ENCODE results near the gene SNX5.
A peak's percentile ranks its signal among the peaks of the same experiment; 100 is the strongest.

Gene SNX5

GRCh38 chr20:17941826-17942196 lies 26.8 kb downstream of the SNX5 start:
- Histone ChIP-seq H3K27me3 (no peaks in the 10 kb centered on the region), H3K4me3 (no peak overlapping the region), H3K9me3 (replicated peaks in 1 of 11) (no peaks in the 10 kb centered on the region), H3K9ac (peak overlapping the region in 1 of 11 experiments; percentile 38; a peak in 1 of 22 replicates), H3K4me2 (peak overlapping the region in 4 of 11 experiments; percentile 52 to 63 (median 58); a peak in 6 of 22 replicates), H3K4me1 (peaks cover 62 to 100% (median 96%) of the 10 kb centered on the region in 10 experiments), H4K20me1 (peaks cover 14 to 98% (median 88%) of the 10 kb centered on the region in 11 experiments; a peak in 21 of 22 replicates), H3K27ac (0 out of 22 replicates have a peak overlapping the region, but pooled peaks of 1 of the 11 experiments have one; percentile 56), H3K36me3 (peaks cover 58 to 72% (median 67%) of the 10 kb centered on the region in 11 experiments)
- TF ChIP-seq Cebpa-rat (IDR thresholded peaks at IDR 0.05) = no peak

DNA sequence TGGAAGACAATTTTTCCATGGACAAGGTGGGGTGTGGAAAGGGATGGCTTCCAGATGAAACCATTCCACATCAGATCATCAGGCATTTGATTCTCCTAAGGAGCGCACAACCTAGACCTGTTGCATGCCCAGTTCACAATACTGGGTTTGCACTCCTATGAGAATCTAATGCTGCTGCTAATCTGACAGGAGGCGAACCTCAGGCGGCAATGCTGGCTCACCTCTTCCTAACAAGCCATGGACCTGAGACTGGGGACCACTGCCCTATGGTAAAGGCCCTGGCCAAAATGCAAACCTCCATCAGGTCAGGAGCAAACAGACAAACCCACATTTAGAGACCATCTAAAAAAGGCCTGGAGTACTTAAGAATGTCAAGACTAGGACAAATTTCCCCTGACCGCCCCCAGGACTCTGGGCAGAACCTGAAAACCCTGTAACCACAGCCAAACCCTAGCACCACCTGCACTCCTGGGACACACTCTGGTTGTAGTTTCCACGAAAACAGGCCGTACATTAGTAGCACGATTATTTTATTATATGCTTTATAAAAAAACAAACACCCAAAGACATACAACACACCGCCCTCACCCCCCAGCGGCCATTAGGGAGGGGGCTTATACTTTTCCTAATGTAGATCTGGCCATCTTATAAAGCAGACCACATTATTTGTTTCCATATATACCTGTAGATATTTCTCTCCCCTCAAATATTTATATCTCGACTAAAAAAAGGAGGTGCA lies 27.3 kb downstream of the SNX5 start:
- H3K9me3 ChIP-seq (replicated peaks in 1 of 11) = no peaks in the 10 kb centered on the region
- H4K20me1 ChIP-seq = peaks cover 11 to 95% (median 82%) of the 10 kb centered on the region in 11 experiments; a peak in 21 of 22 replicates
- H3K4me1 ChIP-seq = peaks cover 66 to 100% (median 95%) of the 10 kb centered on the region in 10 experiments
- TF ChIP-seq Cebpa-rat (IDR thresholded peaks at IDR 0.05) = no peak
- H3K4me3 ChIP-seq = no peak overlapping the region
- H3K9ac ChIP-seq = peak overlapping the region in 5 of 11 experiments; percentile 5 to 38 (median 30); a peak in 4 of 22 replicates
- H3K36me3 ChIP-seq = peaks cover 53 to 67% (median 62%) of the 10 kb centered on the region in 11 experiments
- no peaks in the 10 kb centered on the region for H3K27me3 ChIP-seq
- H3K27ac ChIP-seq = peak overlapping the region in 4 of 11 experiments; percentile 19 to 56 (median 28); a peak in 3 of 22 replicates
- peak overlapping the region in 9 of 11 experiments; percentile 23 to 63 (median 52); a peak in 14 of 22 replicates for H3K4me2 ChIP-seq

DNA sequence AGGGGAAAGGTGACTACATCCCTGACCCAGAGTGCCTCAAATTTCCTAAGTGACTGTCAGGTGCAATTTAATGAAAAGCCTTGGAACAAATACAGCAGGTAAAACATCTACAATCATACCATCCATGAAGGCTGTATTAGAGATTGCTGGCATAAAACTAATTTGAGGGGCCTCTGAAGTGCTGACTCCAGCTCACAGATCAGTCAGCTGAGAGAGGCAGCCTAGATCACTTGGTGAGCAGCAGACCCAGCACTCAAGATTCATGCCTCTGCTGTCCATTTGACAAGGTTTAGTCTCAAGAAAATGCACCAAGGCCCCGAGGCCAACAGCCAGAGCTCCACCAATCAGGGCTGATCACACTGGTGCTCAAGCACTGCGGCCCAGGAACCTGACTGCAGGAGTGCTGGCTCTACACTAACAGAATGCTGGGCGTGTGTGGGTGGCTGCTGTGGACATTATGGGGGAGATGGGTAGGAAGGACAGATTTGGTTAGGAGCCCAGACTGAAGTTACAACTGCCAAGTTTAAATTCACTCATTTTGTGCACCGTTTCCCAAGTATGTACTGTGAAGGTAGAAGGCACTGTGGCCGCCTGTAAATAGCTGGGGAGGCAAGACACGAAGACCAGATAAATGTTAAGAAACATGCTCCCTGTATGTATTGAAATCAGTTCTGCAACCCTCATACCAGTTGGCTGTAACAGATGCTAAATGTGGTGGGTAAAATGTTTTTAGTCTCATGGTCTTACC lies 28.2 kb downstream of the SNX5 start:
- Histone ChIP-seq H3K9ac (peak overlapping the region in 8 of 11 experiments; percentile 2 to 58 (median 20); a peak in 8 of 22 replicates), H3K27ac (peak overlapping the region in 5 of 11 experiments; percentile 3 to 56 (median 26); a peak in 4 of 22 replicates), H3K4me2 (peak overlapping the region; percentile 2 to 78 (median 52); a peak in 19 of 22 replicates), H4K20me1 (peaks cover 6 to 86% (median 77%) of the 10 kb centered on the region in 11 experiments; a peak in 21 of 22 replicates), H3K36me3 (peaks cover 44 to 58% (median 53%) of the 10 kb centered on the region in 11 experiments), H3K4me3 (no peak overlapping the region), H3K27me3 (no peaks in the 10 kb centered on the region), H3K9me3 (replicated peaks in 1 of 11) (no peaks in the 10 kb centered on the region), H3K4me1 (peaks cover 68 to 100% (median 95%) of the 10 kb centered on the region in 10 experiments)
- no peak for TF ChIP-seq Cebpa-rat (IDR thresholded peaks at IDR 0.05)

GRCh38 chr20:17939622-17940223 lies 28.9 kb downstream of the SNX5 start:
- Histone ChIP-seq H3K9ac (peak overlapping the region in 6 of 11 experiments; percentile 10 to 58 (median 32); a peak in 9 of 22 replicates), H3K27ac (peak overlapping the region in 9 of 11 experiments; percentile 0 to 56 (median 46); a peak in 11 of 22 replicates)

DNA sequence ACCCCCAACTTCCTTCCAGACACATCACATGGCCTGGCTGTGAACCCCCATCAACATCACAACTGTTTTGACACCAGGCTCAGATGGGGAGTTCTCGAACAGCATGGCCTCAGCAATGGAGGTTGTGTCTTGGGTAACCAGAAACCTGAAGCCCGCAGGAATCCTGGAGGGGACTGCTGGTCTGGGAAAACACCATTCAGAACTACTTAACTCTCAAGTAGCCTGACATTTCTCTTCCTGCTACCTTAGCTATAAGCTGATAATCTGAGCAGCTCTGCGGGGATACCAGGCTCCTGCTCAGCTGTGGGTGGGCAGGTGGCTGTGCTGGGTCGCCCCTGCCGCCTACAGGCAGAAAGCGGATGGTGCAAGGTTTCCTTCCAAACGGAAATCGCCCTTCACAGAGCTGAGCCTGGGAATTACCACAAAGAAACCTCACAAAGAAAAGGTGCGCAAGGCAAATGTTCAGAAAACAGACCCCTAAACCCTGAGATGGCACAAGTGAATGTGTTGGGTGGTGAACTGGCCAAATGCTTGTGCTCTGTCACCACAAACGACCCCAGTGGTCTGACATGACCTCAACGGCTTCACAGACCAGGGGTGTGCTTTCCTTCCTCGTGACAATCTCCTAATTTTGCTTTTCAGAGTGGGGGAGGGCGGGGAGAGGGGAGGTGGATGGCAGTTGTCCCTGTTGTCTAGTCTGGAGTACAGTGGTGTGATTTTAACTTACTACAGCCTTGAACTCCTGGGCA lies 29.5 kb downstream of the SNX5 start:
- peak overlapping the region in 9 of 11 experiments; percentile 0 to 56 (median 46); a peak in 15 of 22 replicates for H3K27ac ChIP-seq
- H3K4me1 ChIP-seq = peaks cover 76 to 100% (median 96%) of the 10 kb centered on the region in 10 experiments
- no peaks in the 10 kb centered on the region for H3K27me3 ChIP-seq
- no peak overlapping the region for H3K4me3 ChIP-seq
- no peaks in the 10 kb centered on the region for H3K9me3 ChIP-seq (replicated peaks in 1 of 11)
- H3K36me3 ChIP-seq = peaks cover 33 to 45% (median 40%) of the 10 kb centered on the region in 11 experiments
- peak overlapping the region in 6 of 11 experiments; percentile 10 to 58 (median 32); a peak in 8 of 22 replicates for H3K9ac ChIP-seq
- peaks cover 3 to 79% (median 63%) of the 10 kb centered on the region in 11 experiments; a peak in 21 of 22 replicates for H4K20me1 ChIP-seq
- peak overlapping the region; percentile 2 to 78 (median 52); a peak in 18 of 22 replicates for H3K4me2 ChIP-seq
- TF ChIP-seq Cebpa-rat (IDR thresholded peaks at IDR 0.05) = no peak

More at GRCh38 chr20:17939622-17940223, 28.9 kb downstream of the SNX5 start:
- Histone ChIP-seq H3K36me3 (peaks cover 37 to 51% (median 46%) of the 10 kb centered on the region in 11 experiments), H3K4me3 (no peak overlapping the region), H3K9me3 (replicated peaks in 1 of 11) (no peaks in the 10 kb centered on the region), H3K27me3 (no peaks in the 10 kb centered on the region), H4K20me1 (peaks cover 6 to 79% (median 70%) of the 10 kb centered on the region in 11 experiments; a peak in 21 of 22 replicates), H3K4me2 (peak overlapping the region; percentile 2 to 78 (median 52); a peak in 19 of 22 replicates), H3K4me1 (peaks cover 71 to 100% (median 95%) of the 10 kb centered on the region in 10 experiments)
- no peak for TF ChIP-seq Cebpa-rat (IDR thresholded peaks at IDR 0.05)

GRCh38 chr20:17936761-17937732 lies 31.5 kb downstream of the SNX5 start:
- no peak for TF ChIP-seq Cebpa-rat (IDR thresholded peaks at IDR 0.05)
- Histone ChIP-seq H3K4me3 (no peak overlapping the region), H3K4me2 (peak overlapping the region in 4 of 11 experiments; percentile 8 to 33 (median 17); a peak in 8 of 22 replicates), H3K9me3 (replicated peaks in 1 of 11) (peaks cover 0 to 5% (median 0%) of the 10 kb centered on the region in 11 experiments; a peak in 4 of 22 replicates), H3K9ac (no peak overlapping the region; a peak in 1 of 22 replicates), H4K20me1 (peaks cover 0 to 68% (median 46%) of the 10 kb centered on the region in 11 experiments; a peak in 21 of 22 replicates), H3K36me3 (peaks cover 18 to 25% (median 20%) of the 10 kb centered on the region in 11 experiments), H3K27ac (0 out of 22 replicates have a peak overlapping the region, but pooled peaks of 1 of the 11 experiments have one; percentile 6), H3K27me3 (no peaks in the 10 kb centered on the region), H3K4me1 (peaks cover 68 to 97% (median 88%) of the 10 kb centered on the region in 10 experiments)
